ENCODE data around the gene DLG3. TPM values are rescaled to one million over a fixed set of nuclear protein-coding genes. Genes with fewer than 3 reads are reported as not detected.

Gene DLG3
- total and polyA plus RNA-seq, 2 of the 8 experiments (the other 6 are each of a cell fraction or from before 2014, with no cell fraction given), result 29.2 to 63.8 TPM

DNA sequence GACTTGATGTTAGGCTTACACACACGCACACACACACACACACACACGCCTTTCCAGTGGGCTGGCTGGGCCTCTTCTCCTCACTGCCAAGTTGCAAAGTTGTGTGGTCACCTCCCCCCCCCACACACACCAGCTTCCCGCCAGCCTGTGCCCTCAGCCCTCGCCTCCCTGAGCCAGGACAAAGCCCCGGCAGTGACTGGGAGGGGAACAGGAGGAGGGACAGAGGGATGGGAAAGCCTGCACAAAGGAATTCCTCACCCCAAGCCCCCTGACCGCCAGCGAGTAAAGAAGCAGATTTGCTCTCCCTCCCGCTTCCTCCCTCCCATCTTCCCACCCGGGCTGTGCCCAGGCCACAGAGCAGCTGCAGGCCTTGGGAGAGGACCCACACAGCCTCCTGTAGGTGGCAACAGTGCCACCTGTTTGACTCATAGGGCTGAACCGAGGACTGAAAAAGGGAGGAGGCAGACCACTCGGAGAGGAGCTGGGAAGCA, 21.7 kb upstream of the DLG3 start, which contains the start of gene GDPD2 (continued):
- TF ChIP-seq SUZ12 (IDR thresholded peaks at IDR 0.05; ENCODE audit: low read length), result no peak
- TF ChIP-seq CREB1 (IDR thresholded peaks at IDR 0.05), result no peak
- TF ChIP-seq EP300 (IDR thresholded peaks at IDR 0.05; ENCODE audit: borderline replicate concordance in 1 of 2, low read depth in 2 of 2, low read length in 2 of 2), result no peak
- TF ChIP-seq ZNF274 (IDR thresholded peaks at IDR 0.05; ENCODE audit: borderline replicate concordance, extremely low read depth, low read length), result no peak
- TF ChIP-seq BACH1 (IDR thresholded peaks at IDR 0.05; ENCODE audit: low read length), result peak; percentile 49; the same call in 1 of the 2 replicates
- TF ChIP-seq BRCA1 (IDR thresholded peaks at IDR 0.05; ENCODE audit: low read depth, low read length), result no peak
- no peak for TF ChIP-seq RBBP5 (IDR thresholded peaks at IDR 0.05; ENCODE audit: borderline replicate concordance, low read depth, low read length)
- TF ChIP-seq SP4 (IDR thresholded peaks at IDR 0.05; ENCODE audit: low read length), result no peak
- TF ChIP-seq KDM5A (IDR thresholded peaks at IDR 0.05; ENCODE audit: low read length), result no peak
- TF ChIP-seq RAD21 (IDR thresholded peaks at IDR 0.05 in 1 of 2, conservative IDR thresholded peaks at IDR 0.05 in 1 of 2; ENCODE audit: low read depth in 2 of 2, low read length in 2 of 2), result peak; percentile 44 to 51; a peak in 3 of 4 replicates
- TF ChIP-seq HDAC2 (IDR thresholded peaks at IDR 0.05; ENCODE audit: borderline replicate concordance in 1 of 2, low read depth in 2 of 2, low read length in 2 of 2), result no peak
- TF ChIP-seq NRF1 (IDR thresholded peaks at IDR 0.05; ENCODE audit: low read depth, low read length), result no peak
- TF ChIP-seq PHF8 (conservative IDR thresholded peaks at IDR 0.05; ENCODE audit: low read depth, low read length), result no peak
- TF ChIP-seq HDAC6 (IDR thresholded peaks at IDR 0.05; ENCODE audit: low read depth, low read length), result no peak
- TF ChIP-seq CTBP2 (IDR thresholded peaks at IDR 0.05; ENCODE audit: borderline replicate concordance, insufficient read depth, insufficient read length, low read length), result no peak
- TF ChIP-seq TBP (IDR thresholded peaks at IDR 0.05; ENCODE audit: low read depth, low read length), result peak; percentile 47; the same call in 1 of the 2 replicates
- no peak for TF ChIP-seq JUND (IDR thresholded peaks at IDR 0.05; ENCODE audit: low read length)
